Right kidney (tissue), 9 donors: ENCODE results near the gene COX11.
A peak's percentile ranks its signal among the peaks of the same experiment; 100 is the strongest.

Experiments
- DNase-seq: peaks from one replicate; pipeline ENCODE4 v3.0.0-alpha.2; 2016
- long read RNA-seq, 8 donors: transcript quantifications; one replicate each; lab custom pipeline, GENCODE V29; 2026

The COX11 gene, protein sequence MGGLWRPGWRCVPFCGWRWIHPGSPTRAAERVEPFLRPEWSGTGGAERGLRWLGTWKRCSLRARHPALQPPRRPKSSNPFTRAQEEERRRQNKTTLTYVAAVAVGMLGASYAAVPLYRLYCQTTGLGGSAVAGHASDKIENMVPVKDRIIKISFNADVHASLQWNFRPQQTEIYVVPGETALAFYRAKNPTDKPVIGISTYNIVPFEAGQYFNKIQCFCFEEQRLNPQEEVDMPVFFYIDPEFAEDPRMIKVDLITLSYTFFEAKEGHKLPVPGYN
- long read RNA-seq, donor 1, transcript COX11-203 (1 exons, 3,244 nt) = major isoform, 33 of 78 reads
- long read RNA-seq, donor 1, transcript COX11-201 (4 exons, 2,497 nt) = minor isoform, 21 of 78 reads
- long read RNA-seq, donor 1, transcript COX11-202 (3 exons, 1,108 nt) = minor isoform, 7 of 78 reads
- long read RNA-seq, donor 1, partial matches to known transcripts = 13 of 78 reads
- long read RNA-seq, donor 1, other reads (novel, unspliced or antisense) = 0 of 78 reads
- long read RNA-seq, donor 2, transcript COX11-201 (4 exons, 2,497 nt) = major isoform, 14 of 29 reads
- long read RNA-seq, donor 2, partial matches to known transcripts = 5 of 29 reads
- long read RNA-seq, donor 2, other reads (novel, unspliced or antisense) = 0 of 29 reads
- long read RNA-seq, donor 3, transcript COX11-203 (1 exons, 3,244 nt) = major isoform, 18 of 35 reads
- long read RNA-seq, donor 3, transcript COX11-201 (4 exons, 2,497 nt) = minor isoform, 8 of 35 reads
- long read RNA-seq, donor 3, partial matches to known transcripts = 6 of 35 reads
- long read RNA-seq, donor 3, other reads (novel, unspliced or antisense) = 0 of 35 reads
- long read RNA-seq, donor 4, transcript COX11-204 (5 exons, 1,054 nt) = minor isoform, 5 of 74 reads
- long read RNA-seq, donor 4, transcript COX11-201 (4 exons, 2,497 nt) = minor isoform, 17 of 74 reads
- long read RNA-seq, donor 4, transcript COX11-202 (3 exons, 1,108 nt) = minor isoform, 8 of 74 reads
- long read RNA-seq, donor 4, transcript COX11-203 (1 exons, 3,244 nt) = major isoform, 37 of 74 reads
- long read RNA-seq, donor 4, partial matches to known transcripts = 7 of 74 reads
- long read RNA-seq, donor 4, other reads (novel, unspliced or antisense) = 0 of 74 reads
- long read RNA-seq, donor 5, transcript COX11-202 (3 exons, 1,108 nt) = minor isoform, 6 of 93 reads
- long read RNA-seq, donor 5, transcript COX11-203 (1 exons, 3,244 nt) = major isoform, 28 of 93 reads
- long read RNA-seq, donor 5, transcript COX11-201 (4 exons, 2,497 nt) = minor isoform, 9 of 93 reads
- long read RNA-seq, donor 5, partial matches to known transcripts = 45 of 93 reads
- long read RNA-seq, donor 5, other reads (novel, unspliced or antisense) = 0 of 93 reads
- long read RNA-seq, donor 6, transcript COX11-203 (1 exons, 3,244 nt) = major isoform, 13 of 42 reads
- long read RNA-seq, donor 6, transcript COX11-201 (4 exons, 2,497 nt) = major isoform, 13 of 42 reads
- long read RNA-seq, donor 6, transcript COX11-202 (3 exons, 1,108 nt) = minor isoform, 6 of 42 reads
- long read RNA-seq, donor 6, partial matches to known transcripts = 8 of 42 reads
- long read RNA-seq, donor 6, other reads (novel, unspliced or antisense) = 0 of 42 reads
- long read RNA-seq, donor 7 = 0 reads
- long read RNA-seq, donor 8, transcript COX11-202 (3 exons, 1,108 nt) = minor isoform, 7 of 82 reads
- long read RNA-seq, donor 8, transcript COX11-201 (4 exons, 2,497 nt) = minor isoform, 17 of 82 reads
- long read RNA-seq, donor 8, transcript COX11-203 (1 exons, 3,244 nt) = major isoform, 30 of 82 reads
- long read RNA-seq, donor 8, partial matches to known transcripts = 17 of 82 reads
- long read RNA-seq, donor 8, other reads (novel, unspliced or antisense) = 8 of 82 reads

DNA sequence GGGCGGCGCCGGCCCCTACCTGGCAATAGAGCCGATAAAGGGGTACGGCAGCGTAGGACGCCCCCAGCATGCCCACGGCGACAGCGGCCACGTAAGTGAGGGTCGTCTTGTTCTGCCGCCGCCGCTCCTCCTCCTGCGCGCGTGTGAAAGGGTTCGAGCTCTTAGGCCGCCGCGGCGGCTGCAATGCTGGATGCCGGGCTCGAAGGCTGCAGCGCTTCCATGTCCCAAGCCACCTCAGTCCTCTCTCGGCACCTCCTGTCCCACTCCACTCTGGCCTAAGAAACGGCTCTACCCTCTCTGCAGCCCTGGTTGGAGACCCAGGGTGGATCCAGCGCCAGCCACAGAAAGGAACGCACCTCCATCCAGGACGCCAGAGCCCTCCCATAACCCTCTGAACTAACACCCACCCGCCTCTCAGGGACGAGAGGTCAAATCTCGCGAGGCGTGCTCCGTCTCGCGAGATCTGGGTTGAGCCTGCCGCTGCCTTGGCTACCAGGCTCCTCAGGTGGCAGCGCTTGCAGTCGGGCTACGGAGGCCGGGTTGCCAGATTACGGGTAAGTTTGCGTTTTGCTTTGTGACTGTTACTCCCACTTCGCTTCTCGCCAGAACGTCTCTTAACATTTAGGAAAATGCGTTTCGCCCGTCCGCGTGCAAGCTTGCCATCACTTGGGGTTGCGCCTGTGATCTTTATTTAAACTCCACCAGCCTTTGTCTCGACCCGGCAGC, at the start of gene COX11, which contains the start of gene STXBP4:
Gene COX11, minus strand, starts transcription at position 393 of the 726 bp plus-strand sequence. Its CDS starts 8 bp downstream, at position 385.
Gene STXBP4, plus strand, starts transcription at position 504 of the 726 bp plus-strand sequence. CDS start 17,455 bp downstream, outside the sequence.
- DNase-seq = peak; percentile 96

DNA sequence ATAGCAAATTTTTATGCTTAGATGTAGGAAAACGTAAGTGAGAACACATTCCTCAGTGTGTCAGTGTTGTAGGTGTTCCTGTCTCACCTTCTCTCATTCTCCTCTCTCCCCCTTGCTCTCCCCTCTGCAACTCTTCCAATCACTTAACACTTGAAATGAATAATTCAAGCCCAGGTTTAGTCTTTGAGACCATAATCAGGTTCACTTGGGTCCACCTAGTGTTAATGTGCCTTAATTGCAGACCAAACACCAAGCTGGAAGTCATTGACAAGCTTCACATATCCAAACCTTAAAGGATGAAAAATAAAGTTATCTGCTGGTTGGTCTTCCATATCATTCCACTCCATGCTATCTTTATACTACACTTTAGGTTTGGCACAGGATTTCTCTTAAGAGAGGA, 37.1 kb upstream of the COX11 start:
- no peak for DNase-seq

DNA sequence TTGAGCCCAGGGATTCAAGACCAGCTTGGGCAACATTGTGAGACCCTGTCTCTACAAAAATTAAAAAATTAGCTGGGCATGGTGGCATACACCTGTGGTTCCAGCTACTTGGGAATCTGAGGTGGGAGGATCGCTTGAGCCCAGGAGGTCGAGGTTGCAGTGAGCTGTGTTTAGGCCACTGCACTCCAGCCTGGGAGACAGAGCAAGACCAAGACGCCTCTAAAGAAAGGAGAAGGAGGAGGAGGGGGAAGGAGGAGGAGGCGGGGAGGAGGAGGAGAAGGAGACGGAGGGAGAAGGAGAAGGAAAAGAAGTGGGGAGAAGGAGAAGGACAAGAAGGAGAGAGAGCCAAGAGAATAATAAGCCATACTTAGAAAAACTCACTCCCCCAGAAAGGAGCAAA, 36.0 kb upstream of the COX11 start:
- DNase-seq = no peak

DNA sequence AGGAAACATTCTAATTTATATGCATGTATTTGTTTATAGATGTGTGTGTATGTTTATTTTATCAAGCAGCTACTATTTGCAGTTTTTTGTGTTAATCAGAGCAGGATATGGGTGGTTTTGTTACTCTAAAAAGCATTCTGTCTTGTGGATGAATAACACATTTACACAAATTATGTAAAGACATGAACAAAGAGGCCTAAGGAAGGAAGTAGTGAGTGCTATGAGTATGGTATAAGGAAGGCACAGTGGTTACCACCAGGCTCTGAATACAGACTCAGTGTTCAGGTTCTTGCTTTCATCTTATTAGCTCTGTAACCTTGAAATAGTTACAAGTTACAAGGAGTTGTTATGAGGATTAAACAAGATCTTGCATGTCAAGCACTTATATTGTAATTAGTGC, 34.0 kb upstream of the COX11 start:
- no peak for DNase-seq

DNA sequence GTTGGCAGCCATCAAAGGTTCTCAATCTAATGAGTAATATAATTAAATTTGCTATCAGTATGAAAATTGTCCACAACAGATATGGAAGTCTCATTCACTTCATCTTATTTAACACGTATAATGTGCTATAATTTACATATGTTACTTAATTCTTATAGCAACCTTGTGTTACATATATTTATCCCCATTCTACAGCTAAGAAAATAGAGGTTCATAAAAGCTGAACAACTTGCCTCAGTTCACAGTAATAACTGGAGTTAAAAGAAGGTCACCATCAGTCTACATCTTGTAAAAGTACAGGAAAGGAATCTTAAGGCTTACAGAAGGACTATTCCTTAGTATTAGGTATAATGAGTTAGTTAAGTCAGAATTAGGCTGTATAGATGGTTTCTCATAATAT, 28.0 kb upstream of the COX11 start:
- DNase-seq = no peak

DNA sequence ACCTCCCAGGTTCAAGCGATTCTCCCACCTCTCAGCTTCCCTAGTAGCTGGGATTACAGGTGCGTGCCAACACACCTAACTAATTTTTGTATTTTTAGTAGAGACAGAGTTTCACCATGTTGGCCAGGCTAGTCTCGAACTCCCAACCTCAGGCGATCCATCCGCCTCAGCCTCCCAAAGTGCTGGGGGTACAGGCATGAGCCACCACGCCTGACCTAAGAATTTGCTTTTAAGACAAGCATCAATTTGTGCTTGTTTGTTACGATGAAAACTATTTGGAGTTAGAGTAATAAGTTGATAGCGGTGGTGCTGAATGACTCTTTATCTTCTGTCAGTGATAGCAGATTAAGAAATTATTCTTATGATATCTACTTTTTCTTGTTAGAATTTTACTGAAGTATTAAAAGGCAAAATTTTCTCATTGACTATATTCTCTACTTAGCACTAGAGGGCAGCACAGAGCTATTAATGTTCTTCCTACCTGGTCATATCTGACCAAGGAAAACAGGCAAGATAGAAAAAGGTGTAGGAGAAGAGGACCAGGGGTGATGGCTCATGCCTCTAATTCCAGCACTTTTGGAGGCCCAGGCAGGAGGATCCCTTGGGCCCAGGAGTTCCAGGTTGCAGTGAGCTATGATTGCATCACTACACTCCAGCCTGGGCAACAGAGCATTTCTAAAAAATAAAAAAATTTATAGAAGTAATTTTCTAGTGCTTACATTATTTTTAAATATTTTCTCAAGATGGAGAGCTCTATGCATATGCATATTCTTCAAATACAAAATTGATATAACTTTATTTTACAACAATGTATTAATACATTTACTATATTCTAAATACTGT, 24.6 kb upstream of the COX11 start:
- DNase-seq = no peak

DNA sequence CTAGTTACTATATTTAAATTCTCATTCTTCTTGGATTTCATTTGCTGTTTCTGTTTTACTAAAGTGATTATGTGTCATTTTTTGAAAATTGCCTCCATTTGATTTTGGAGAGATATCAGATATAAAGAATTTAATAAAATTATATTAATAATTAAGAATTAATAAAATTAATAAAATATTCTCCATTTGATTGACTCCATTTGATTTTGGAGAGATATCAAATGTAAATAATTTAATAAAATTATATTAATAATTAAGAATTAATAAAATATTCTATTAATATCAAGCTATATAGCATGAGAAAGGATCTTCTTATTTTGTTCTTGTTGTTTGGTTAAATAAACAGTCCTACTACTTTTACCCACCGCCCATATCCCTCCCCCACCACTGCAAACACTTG, 23.1 kb upstream of the COX11 start:
- DNase-seq = no peak

DNA sequence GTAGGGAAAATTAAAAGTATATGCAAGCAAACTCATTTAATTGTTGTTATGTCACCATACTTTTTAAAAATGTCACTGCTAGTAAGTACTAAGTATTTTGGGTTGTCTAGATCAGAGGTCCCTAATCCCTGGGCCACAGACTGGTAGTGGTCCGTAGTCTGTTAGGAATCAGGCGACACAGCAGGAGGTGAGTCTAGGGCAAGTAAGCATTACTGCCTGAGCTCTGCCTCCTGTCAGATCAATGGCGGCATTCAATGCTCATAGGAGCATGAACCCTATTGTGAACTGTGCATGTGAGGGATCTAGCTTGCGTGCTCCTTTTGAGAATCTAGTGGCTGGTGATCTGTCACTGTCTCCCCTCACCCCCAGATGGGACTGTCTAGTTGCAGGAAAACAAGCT, 21.7 kb upstream of the COX11 start:
- no peak for DNase-seq

DNA sequence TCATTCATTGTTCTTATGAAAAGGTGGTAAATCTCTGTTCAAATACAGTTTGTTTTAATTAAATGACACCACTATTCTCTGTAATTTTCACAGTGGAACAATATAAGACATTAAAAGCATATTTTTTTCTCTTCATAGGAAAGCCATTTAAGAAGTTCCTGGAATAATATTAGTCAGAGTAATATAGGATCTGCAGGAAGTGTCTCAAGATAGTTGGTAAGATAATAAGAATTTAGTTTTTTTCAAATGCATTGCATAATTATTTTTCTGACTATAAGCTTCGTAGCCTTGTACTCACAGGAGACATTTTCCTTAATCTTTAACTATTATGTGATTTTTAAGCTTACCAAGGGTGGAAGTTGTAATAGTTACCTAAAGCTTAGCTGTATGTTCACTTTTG, 17.0 kb upstream of the COX11 start:
- no peak for DNase-seq

DNA sequence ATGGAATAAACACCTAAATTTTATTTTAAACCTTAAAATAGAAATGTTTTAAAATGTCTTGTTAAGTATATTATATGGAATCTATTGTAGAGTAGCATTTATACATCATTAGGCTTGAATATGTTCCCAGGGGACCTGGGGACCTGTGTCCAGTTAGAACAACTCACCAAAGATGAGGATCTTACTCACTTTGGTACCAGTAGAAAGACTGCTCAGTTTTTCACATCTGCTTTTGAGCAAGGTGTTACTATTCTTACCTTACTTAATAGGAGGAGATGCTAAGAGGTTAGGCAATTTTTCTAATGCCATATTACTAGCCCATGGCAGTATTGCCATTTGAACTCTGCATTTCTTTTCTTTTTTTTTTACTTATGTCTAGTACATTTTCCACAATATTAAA, 14.8 kb upstream of the COX11 start:
- no peak for DNase-seq

DNA sequence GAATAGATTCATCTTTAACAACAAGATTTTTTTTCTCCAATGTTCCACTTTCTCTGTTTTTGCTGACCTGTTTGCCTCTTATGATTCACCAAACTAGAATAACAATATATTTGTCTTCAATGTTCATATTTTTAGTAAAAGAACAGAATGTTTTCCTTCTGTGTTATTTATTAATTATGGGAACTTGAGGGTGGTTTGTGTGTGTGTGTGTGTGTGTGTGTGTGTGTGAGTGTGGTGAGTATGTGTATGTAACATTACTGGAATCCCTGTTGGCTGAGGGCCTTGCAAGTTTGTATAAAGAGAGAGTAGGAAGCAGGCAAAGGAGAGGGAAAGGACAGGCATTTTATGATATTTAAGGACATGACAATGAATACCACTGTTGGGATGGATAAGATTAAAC, 13.9 kb upstream of the COX11 start:
- DNase-seq = no peak

DNA sequence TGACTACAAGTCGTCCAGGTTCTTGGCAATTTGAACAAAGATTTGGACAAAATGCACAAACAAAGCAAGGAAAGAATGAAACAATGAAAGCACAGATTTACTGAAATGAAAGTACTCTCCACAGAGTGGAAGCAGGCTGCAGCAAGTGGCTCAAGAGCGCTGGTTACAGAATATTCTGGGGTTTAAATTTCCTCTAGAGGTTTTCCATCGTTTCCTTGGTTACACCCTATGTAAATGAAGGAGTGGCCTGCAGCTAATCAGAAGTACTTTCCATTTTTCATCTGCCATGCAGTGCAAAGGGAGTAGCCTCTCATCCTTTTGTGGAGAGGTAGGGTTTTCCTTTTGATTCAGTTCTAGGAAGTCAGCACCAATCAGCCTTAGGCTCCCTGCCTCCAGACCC, 11.9 kb upstream of the COX11 start:
- no peak for DNase-seq

DNA sequence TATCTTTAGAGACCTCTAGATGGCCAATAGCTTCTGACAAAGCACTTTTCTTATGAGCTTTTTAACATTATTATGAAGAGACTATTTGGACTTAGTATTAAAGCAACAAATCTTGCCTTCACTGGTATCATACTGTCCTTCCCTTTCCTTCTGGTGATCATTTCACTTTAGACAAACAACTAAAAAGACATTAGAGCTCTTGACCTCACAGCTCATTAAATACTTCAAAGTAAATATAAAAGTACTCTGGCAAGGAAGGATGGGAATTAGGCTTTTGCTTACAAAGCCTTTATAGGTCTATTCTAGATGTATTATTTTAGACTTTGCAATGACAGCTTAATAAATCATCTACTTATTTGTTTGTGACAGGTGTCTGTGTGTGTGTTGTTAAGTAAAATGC, 11.2 kb upstream of the COX11 start:
- DNase-seq = no peak

DNA sequence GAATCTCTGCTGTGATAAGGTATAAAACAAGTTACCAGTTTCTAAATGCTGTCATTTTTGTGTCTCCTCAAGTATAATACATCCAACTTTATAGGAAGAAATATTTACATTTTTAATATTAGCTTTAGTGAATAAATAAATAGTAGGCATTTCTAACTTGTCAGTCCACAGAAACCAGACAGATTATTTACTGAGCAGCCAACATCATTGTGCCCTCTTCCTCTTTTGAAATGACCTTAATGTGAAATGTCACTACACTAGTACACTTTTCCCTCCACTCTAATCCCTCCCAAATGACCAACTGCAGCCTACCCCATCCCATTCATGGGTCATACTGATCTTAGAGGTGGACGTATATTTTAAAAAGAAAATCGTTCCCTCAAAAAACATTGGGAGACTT, 9.3 kb upstream of the COX11 start:
- no peak for DNase-seq

DNA sequence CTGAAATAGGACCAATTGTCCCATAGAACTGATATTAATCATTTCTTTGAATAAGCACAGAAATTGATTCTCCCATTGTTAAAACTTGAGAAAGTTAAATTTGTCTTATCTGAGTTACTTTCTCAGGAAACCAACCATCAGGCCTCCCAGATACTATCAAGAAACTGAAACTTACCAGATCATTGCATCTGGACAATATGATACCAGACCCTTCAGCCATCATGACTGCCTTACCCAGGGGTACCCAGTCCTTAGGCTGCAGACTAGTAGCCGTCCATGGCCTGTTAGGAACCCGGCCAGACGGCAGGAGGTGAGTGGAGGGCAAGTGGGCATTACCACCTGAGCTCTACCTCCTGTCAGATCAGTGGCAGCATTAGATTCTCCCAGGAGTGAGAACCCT, 7.9 kb upstream of the COX11 start:
- no peak for DNase-seq

DNA sequence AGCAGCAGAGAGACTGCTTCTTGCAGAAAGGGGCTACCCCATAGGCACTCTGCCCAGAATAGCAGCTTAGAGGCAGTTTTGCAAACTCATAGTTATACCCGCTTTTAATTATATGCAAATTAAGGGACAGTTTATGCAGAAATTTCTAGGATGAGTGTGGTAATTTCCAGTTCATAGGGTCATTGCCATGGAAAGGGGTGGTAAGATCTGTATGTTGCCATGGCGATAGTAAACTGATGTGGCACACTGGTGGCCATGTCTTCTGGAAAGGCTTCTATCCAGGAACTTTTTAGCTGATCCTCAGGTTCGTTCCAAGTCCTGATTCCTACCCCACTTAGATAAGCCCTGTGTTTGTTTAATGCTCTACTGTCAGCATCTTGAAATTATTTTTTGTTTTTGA, 6.3 kb upstream of the COX11 start:
- no peak for DNase-seq

DNA sequence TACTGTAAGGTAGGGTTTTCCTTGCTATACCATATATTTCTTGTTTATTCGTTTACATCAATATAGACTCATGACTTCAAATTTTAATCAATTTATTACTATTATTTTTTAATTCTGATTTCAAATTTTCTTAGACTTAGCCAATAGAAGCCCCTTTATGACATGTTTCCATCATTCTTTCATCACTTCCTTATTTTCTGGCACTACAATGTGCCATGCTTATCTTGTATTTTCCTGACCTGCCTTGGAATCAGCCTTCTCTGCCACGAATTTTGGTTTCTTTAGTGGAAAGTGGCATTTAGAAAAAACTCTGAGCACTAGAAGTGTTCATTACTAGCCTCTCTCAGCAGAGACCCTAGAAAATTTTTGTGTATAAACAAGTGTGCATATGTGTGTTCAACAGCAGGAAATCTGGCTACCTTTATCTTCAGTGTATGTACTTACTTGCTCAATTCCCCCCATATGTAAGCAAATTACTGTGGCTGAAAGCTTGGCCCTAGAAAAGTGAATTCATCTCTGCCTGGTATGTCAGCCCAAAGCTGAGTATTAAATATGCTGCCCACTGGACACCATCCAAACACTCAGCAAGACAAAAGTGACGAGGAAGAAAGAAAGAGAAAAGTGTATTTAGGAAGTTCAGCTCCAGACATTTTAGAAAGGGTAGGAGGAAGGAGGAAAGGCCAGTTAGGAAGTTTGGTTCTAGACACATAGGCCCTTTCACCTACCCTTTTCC, 4.1 kb upstream of the COX11 start:
- no peak for DNase-seq

DNA sequence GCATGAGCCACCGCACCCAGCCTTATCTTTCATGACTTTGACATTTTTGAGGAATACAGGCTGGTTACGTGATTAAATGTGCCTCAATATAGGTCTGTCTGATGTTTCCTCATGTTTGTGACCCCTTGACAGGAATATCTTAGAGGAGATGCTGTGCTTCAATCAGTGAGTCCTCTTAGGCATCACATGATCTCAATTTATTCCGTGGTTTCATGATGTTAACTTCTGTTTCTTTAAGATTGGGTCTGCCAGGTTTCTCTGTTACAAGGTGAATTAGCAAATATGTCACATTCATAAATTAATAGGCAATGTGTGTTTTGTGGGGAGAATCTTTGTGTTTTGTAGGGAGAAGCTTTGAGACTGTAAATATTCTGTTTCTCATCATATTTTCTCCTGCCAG, 3.4 kb upstream of the COX11 start:
- DNase-seq = no peak

DNA sequence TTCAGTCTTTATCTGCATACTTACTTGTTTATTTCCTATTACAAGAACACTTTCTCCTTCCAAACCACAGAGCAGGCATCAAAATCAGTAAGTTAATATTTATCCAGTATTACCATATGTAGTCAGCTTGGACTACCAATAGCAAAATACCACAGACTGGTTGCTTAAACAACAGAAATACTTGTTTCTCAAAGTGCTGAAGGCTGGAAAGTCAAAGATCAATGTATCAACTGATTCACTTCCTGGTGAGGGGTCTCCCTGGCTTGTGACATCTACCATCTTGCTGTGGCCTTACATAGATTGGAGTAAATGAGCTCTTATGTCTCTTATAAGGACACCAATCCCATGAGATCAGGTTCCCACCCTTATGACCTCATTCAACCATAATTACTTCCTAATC, 2.7 kb upstream of the COX11 start:
- DNase-seq = no peak
